ENCODE data around the gene MCL1. TPM values are rescaled to one million over a fixed set of nuclear protein-coding genes. Genes with fewer than 3 reads are reported as not detected.
"Not testable (repeated sequence)": the region's sequence is repeated elsewhere in the genome, so short reads cannot be mapped to it uniquely, and the experiment has no call there.

Gene MCL1
- total RNA-seq, 1 donor from 2014 or later: 145 TPM

GRCh38 chr1:150606463-150607142 lies 27.2 kb upstream of the MCL1 start:
- DNase-seq (ENCODE audit: low spot score): no peak
- intact Hi-C loops (cut with DNase I): no loop called here

- intact Hi-C loops (cut with DNase I); DNase-seq (ENCODE audit: low spot score): not testable (repeated sequence)
Observed at GRCh38 chr1:150605451-150605731, 26.0 kb upstream of the MCL1 start.

GRCh38 chr1:150604226-150604588 lies 24.8 kb upstream of the MCL1 start:
- DNase-seq (ENCODE audit: low spot score): no peak
- intact Hi-C loops (cut with DNase I): no loop called here

- no peak for DNase-seq (ENCODE audit: low spot score)
- intact Hi-C loops (cut with DNase I): no loop called here
Observed at GRCh38 chr1:150603711-150604110, 24.3 kb upstream of the MCL1 start.

- DNase-seq (ENCODE audit: low spot score): not testable (repeated sequence)
Observed at GRCh38 chr1:150602372-150602771, 23.0 kb upstream of the MCL1 start.

GRCh38 chr1:150601540-150601939 lies 22.1 kb upstream of the MCL1 start:
- DNase-seq (ENCODE audit: low spot score): no peak
- intact Hi-C loops (cut with DNase I): no loop called here

More at GRCh38 chr1:150602372-150602771, 23.0 kb upstream of the MCL1 start:
- intact Hi-C loops (cut with DNase I): not testable (repeated sequence)

GRCh38 chr1:150598346-150598745 lies 18.9 kb upstream of the MCL1 start:
- DNase-seq (ENCODE audit: low spot score); intact Hi-C loops (cut with DNase I): not testable (repeated sequence)

- intact Hi-C loops (cut with DNase I): no loop called here
- DNase-seq (ENCODE audit: low spot score): no peak
Observed at GRCh38 chr1:150596976-150597375, 17.6 kb upstream of the MCL1 start.

- intact Hi-C loops (cut with DNase I): no loop called here
- DNase-seq (ENCODE audit: low spot score): no peak
Observed at GRCh38 chr1:150596095-150596892, 16.9 kb upstream of the MCL1 start.

- intact Hi-C loops (cut with DNase I): no loop called here
- DNase-seq (ENCODE audit: low spot score): no peak
Observed at GRCh38 chr1:150582371-150582770, 3.0 kb upstream of the MCL1 start.

GRCh38 chr1:150581962-150582361 lies 2.6 kb upstream of the MCL1 start:
- intact Hi-C loops (cut with DNase I); DNase-seq (ENCODE audit: low spot score): not testable (repeated sequence)

- intact Hi-C loops (cut with DNase I); DNase-seq (ENCODE audit: low spot score): not testable (repeated sequence)
Observed at GRCh38 chr1:150581437-150581836, 2.0 kb upstream of the MCL1 start.

- intact Hi-C loops (cut with DNase I); DNase-seq (ENCODE audit: low spot score): not testable (repeated sequence)
Observed at GRCh38 chr1:150580966-150581365, 1.6 kb upstream of the MCL1 start.

- DNase-seq (ENCODE audit: low spot score): no peak
- intact Hi-C loops (cut with DNase I): loop anchor here (1.0 to 2.0 kb wide), 2 partner anchors 31 to 41 kb away; no protein-coding TSS in a partner anchor
Observed at GRCh38 chr1:150579945-150580642, 684 bp upstream of the MCL1 start.

- intact Hi-C loops (cut with DNase I): loop anchor here (1.0 to 2.0 kb wide), 3 partner anchors 17 to 42 kb away; no protein-coding TSS in a partner anchor
- peak; percentile 86 for DNase-seq (ENCODE audit: low spot score)
Observed at GRCh38 chr1:150578272-150579109, 919 bp downstream of the MCL1 start.

- intact Hi-C loops (cut with DNase I): loop anchor here (1.0 to 2.0 kb wide), 2 partner anchors 16 to 43 kb away; no protein-coding TSS in a partner anchor
- no peak for DNase-seq (ENCODE audit: low spot score)
Observed at GRCh38 chr1:150577557-150578271, 1.7 kb downstream of the MCL1 start.

- intact Hi-C loops (cut with DNase I): no loop called here
- no peak for DNase-seq (ENCODE audit: low spot score)
Observed at GRCh38 chr1:150576794-150577556, 2.4 kb downstream of the MCL1 start.

- intact Hi-C loops (cut with DNase I): no loop called here
Observed at GRCh38 chr1:150576367-150576711, 3.1 kb downstream of the MCL1 start.

More at GRCh38 chr1:150576367-150576711, 3.1 kb downstream of the MCL1 start:
- DNase-seq (ENCODE audit: low spot score): no peak

All from cardiac septum (tissue), 1 donor.